ENCODE results near the gene RMRP. TPM values are rescaled to one million over a fixed set of nuclear protein-coding genes. Genes with fewer than 3 reads are reported as not detected.

Gene RMRP
- total RNA-seq, 2 donors from 2014 or later, result 5,353 to 9,709 TPM

Other genes with a start within 250 kb of the RMRP start
- gene RUSC2, start 167.9 kb downstream of the RMRP start, total RNA-seq, result 1 to 10 TPM; 3.8 to 5.3 TPM
- 10 to 100 TPM; 39.9 to 45.5 TPM for gene TESK1, start 52.8 kb downstream of the RMRP start, total RNA-seq
- 10 to 100 TPM; 28.7 to 31.9 TPM for gene CD72, start 39.6 kb downstream of the RMRP start, total RNA-seq
- gene SIT1, start 7.1 kb downstream of the RMRP start, total RNA-seq, result 10 to 100 TPM; 61.4 to 65.6 TPM
- 10 to 100 TPM in 1 of 2 donors, 1 to 10 TPM in 1; 9.5 to 10.8 TPM for gene CCDC107, start 273 bp upstream of the RMRP start, total RNA-seq
- 10 to 100 TPM; 12.0 to 15.1 TPM for gene ARHGEF39, start 7.2 kb upstream of the RMRP start, total RNA-seq
- 1 to 10 TPM in 1 of 2 donors, under 1 TPM in 1; 0.65 to 1.6 TPM for gene CA9, start 15.9 kb upstream of the RMRP start, total RNA-seq
- 1 to 10 TPM; 5.4 to 7.8 TPM for gene TPM2, start 31.9 kb upstream of the RMRP start, total RNA-seq
- 100 to 1,000 TPM; 200 to 235 TPM for gene TLN1, start 74.2 kb upstream of the RMRP start, total RNA-seq
- gene CREB3, start 74.6 kb upstream of the RMRP start, total RNA-seq, result 10 to 100 TPM; 30.7 to 33.1 TPM
- gene GBA2, start 91.2 kb upstream of the RMRP start, total RNA-seq, result 10 to 100 TPM; 37.7 to 38.4 TPM
- gene RGP1, start 91.3 kb upstream of the RMRP start, total RNA-seq, result 10 to 100 TPM; 32.5 TPM
- not detected for gene MSMP, start 96.3 kb upstream of the RMRP start, total RNA-seq
- 10 to 100 TPM in 1 of 2 donors, 1 to 10 TPM in 1; 6.7 to 11.5 TPM for gene NPR2, start 133.6 kb upstream of the RMRP start, total RNA-seq
- gene SPAG8, start 154.2 kb upstream of the RMRP start, total RNA-seq, result 1 to 10 TPM; 1.1 to 1.4 TPM
- gene HINT2, start 157.0 kb upstream of the RMRP start, total RNA-seq, result 10 to 100 TPM; 69.2 to 80.9 TPM
- gene FAM221B, start 170.7 kb upstream of the RMRP start, total RNA-seq, result not detected
- 1 to 10 TPM; 8.4 to 9.1 TPM for gene TMEM8B, start 171.2 kb upstream of the RMRP start, total RNA-seq
- gene OR13J1, start 212.4 kb upstream of the RMRP start, total RNA-seq, result not detected
- gene HRCT1, start 248.2 kb upstream of the RMRP start, total RNA-seq, result not detected

All from activated T-cell treated with anti-CD3 and anti-CD28 coated beads, Interleukin-2, amount 50 U/mL, for 72 hours (primary cell).